B cell (primary cell): Measurements from ENCODE around the gene RPL6. TPM values are rescaled to one million over a fixed set of nuclear protein-coding genes. Genes with fewer than 3 reads are reported as not detected.
"Not testable (repeated sequence)": the region's sequence is repeated elsewhere in the genome, so short reads cannot be mapped to it uniquely, and the experiment has no call there.

Source experiments
- ATAC-seq: fragments of 200-7000 bp; cut with Tn5 transposase; one replicate; pipeline ENCODE4 v1.10.0; 2021; ENCODE audit warnings: low read depth, mild to moderate bottlenecking, moderate number of reproducible peaks, moderate library complexity
- CTCF ChIA-PET: fragments of 350-600 bp; sonication (Branson Sonifier 250); formaldehyde crosslinking; loops from one replicate; lab custom pipeline; 2021; ENCODE audit warnings: antibody characterized with exemption, inconsistent platforms; lab: Charles Lee
- POLR2A ChIA-PET: fragments of 350-600 bp; sonication (Branson Sonifier 250); formaldehyde crosslinking; loops from one replicate; lab custom pipeline; 2021; ENCODE audit warnings: antibody characterized with exemption; lab: Charles Lee
- DNase-seq: peaks from one replicate; pipeline ENCODE4 v3.0.0; 2013
- H2AFZ ChIP-seq: 2 replicates; pipeline ENCODE4 v1.6.1; 2012; ENCODE audit warnings: mild to moderate bottlenecking, low read depth, low read length; ENCODE audit not compliant: insufficient read depth, poor library complexity, severe bottlenecking
- H3K27ac ChIP-seq, 2 donors: 1 replicate in 1 of 2; 2 replicates in 1 of 2; pipeline ENCODE4 v1.5.1; 2012 to 2013; ENCODE audit warnings: low read length in 2 of 2, mild to moderate bottlenecking in 2 of 2, moderate library complexity in 1 of 2
- H3K27me3 ChIP-seq, 4 experiments: fragments of 200-600 bp in 1 of 4; sonication (generic) in 1 of 4; replicated peaks in 1 of 4; 1 replicate in 2 of 4; 2 replicates in 2 of 4; pipeline versions ENCODE4 v1.6.1 to v1.7.0; 2013 to 2016; ENCODE audit warnings: low read length in 3 of 4, mild to moderate bottlenecking in 2 of 4, mixed read lengths in 1 of 4, moderate library complexity in 1 of 4; ENCODE audit not compliant: insufficient read depth in 4 of 4, control insufficient read depth in 3 of 4; ENCODE audit errors: control extremely low read depth in 1 of 4
- H3K36me3 ChIP-seq, 2 experiments: replicated peaks in 1 of 2; 1 replicate in 1 of 2; 2 replicates in 1 of 2; pipeline versions ENCODE4 v1.6.1 to v1.7.1; 2013; ENCODE audit warnings: low read length in 1 of 2; ENCODE audit not compliant: insufficient read depth in 2 of 2, control insufficient read depth in 1 of 2; ENCODE audit errors: control extremely low read depth in 1 of 2, extremely low read depth in 1 of 2
- H3K4me1 ChIP-seq, 2 donors: fragments of 200-600 bp in 1 of 2; sonication (generic) in 1 of 2; 1 replicate in 1 of 2; 2 replicates in 1 of 2; pipeline versions ENCODE4 v1.5.1 to v1.6.1; 2013 to 2017; ENCODE audit warnings: low read length in 2 of 2; ENCODE audit not compliant: control insufficient read depth in 2 of 2, insufficient read depth in 2 of 2
- H3K4me2 ChIP-seq: replicated peaks from 2 replicates; pipeline ENCODE3; 2012; ENCODE audit warnings: mild to moderate bottlenecking, low read depth, low read length; ENCODE audit not compliant: poor library complexity, severe bottlenecking
- H3K4me3 ChIP-seq, 5 experiments: fragments of 200-600 bp in 1 of 5; sonication (generic) in 1 of 5; 1 replicate in 3 of 5; 2 replicates in 2 of 5; pipeline versions ENCODE4 v1.5.1 to v1.7.0; 2011 to 2016; ENCODE audit warnings: low read length in 4 of 5, mild to moderate bottlenecking in 4 of 5, low read depth in 2 of 5, control low read depth in 1 of 5, moderate library complexity in 1 of 5; ENCODE audit not compliant: insufficient read depth in 1 of 5; ENCODE audit errors: control extremely low read depth in 1 of 5, extremely low read depth in 1 of 5
- H3K79me2 ChIP-seq: fragments of 200-600 bp; sonication (generic); one replicate; pipeline ENCODE4 v1.6.0; 2016; ENCODE audit warnings: low read length; ENCODE audit not compliant: control insufficient read depth, insufficient read depth
- H3K9ac ChIP-seq: fragments of 200-600 bp; sonication (generic); 2 replicates; pipeline ENCODE4 v1.6.1; 2017; ENCODE audit warnings: mild to moderate bottlenecking, low read length, moderate library complexity
- H3K9me3 ChIP-seq, 3 donors: one replicate each; pipeline versions ENCODE4 v1.6.1 to v1.7.1; 2013; ENCODE audit warnings: low read length in 2 of 3; ENCODE audit not compliant: control insufficient read depth in 2 of 3, insufficient read depth in 1 of 3; ENCODE audit errors: control extremely low read depth in 1 of 3
- H4K20me1 ChIP-seq: 2 replicates; pipeline ENCODE4 v1.6.0; 2012; ENCODE audit warnings: mild to moderate bottlenecking, low read length; ENCODE audit not compliant: insufficient read depth, control insufficient read depth, poor library complexity, severe bottlenecking
- H3K27ac Mint-ChIP-seq: one replicate; pipeline ENCODE4 v1.8.0; 2021; ENCODE audit warnings: mixed read lengths
- H3K27me3 Mint-ChIP-seq: one replicate; pipeline ENCODE4 v1.8.0; 2021; ENCODE audit warnings: mixed read lengths
- H3K4me1 Mint-ChIP-seq: one replicate; pipeline ENCODE4 v1.8.0; 2021; ENCODE audit warnings: mixed read lengths
- H3K4me3 Mint-ChIP-seq: one replicate; pipeline ENCODE4 v1.8.0; 2021; ENCODE audit warnings: mixed read lengths
- H3K9me3 Mint-ChIP-seq: one replicate; pipeline ENCODE4 v1.8.0; 2022; ENCODE audit warnings: mixed read lengths; ENCODE audit not compliant: insufficient read depth
- EZH2 ChIP-seq: IDR thresholded peaks from 2 replicates; pipeline ENCODE4 v1.6.1; 2012; ENCODE audit warnings: borderline replicate concordance, low read depth, mild to moderate bottlenecking, moderate library complexity, low read length; ENCODE audit not compliant: insufficient read depth, poor library complexity, severe bottlenecking
- WGBS: methylation state at CpG from one replicate; pipeline ENCODE4 v1.1.5; 2013; ENCODE audit warnings: missing lambda C conversion rate; ENCODE audit not compliant: insufficient coverage; 5-methylcytosine and 5-hydroxymethylcytosine counted together
- intact Hi-C: fragments of 100-400 bp; cut with micrococcal nuclease; formaldehyde crosslinking; loops from one replicate; pipeline ENCODE4 v1.10.0; 2022
- polyA plus RNA-seq: library from polyadenylated mRNA; depleted of rRNA; stranded (reverse); fragments of >200 nt; gene quantifications from 2 replicates; pipeline ENCODE4 v1.2.3, GENCODE V29; 2012
- total RNA-seq, 2 donors: library from RNA; stranded (reverse); fragments of 120-200 nt in 1 of 2; gene quantifications; 1 replicate in 1 of 2; 2 replicates in 1 of 2; pipeline versions ENCODE4 v1.2.3 to v1.2.4, GENCODE V29; 2013 to 2022
- TF ChIP-seq, protein P1 (sequence below): fragments of 200-600 bp; IDR thresholded peaks from one replicate; pipeline ENCODE4 v1.8.0; 2022; ENCODE audit warnings: antibody characterized with exemption, mild to moderate bottlenecking

Gene RPL6
- total and polyA plus RNA-seq, 2 donors (not counting 1 experiment from before 2014, with no cell fraction given): 1,336 to 1,621 TPM

DNA sequence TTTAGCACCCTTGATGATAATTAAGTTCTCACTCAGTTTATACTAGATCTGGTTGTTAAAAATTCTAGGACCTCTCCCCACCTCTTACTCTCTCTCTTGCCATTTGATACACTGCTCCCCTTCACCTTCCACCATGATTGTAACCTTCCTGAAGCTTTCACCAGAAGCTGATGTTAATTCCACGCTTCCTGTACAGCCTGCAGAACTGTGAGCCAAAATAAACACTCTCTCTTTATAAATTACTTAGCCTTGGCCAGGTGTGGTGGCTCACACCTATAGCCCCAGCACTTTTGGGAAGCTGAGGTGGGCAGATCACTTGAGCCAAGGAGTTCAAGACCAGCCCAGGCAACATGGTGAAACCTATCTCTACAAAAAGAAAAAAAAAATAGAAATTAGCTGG, 16.1 kb downstream of the RPL6 start:
- POLR2A ChIA-PET: no interaction called here
- no peaks in the 10 kb centered on the region for H3K9me3 Mint-ChIP-seq
- 100% methylated on average over 1 of the region's 1 CpG for WGBS
- intact Hi-C loops: no loop called here
- H3K27me3 Mint-ChIP-seq: no peaks in the 10 kb centered on the region
- Histone ChIP-seq H3K27me3 (peaks cover 0 to 3% (median under 1%) of the 10 kb centered on the region in 4 experiments), H3K9ac (no peak overlapping the region), H3K36me3 (no peaks in the 10 kb centered on the region), H2AFZ (no peak overlapping the region), H3K9me3 (no peaks in the 10 kb centered on the region), H3K4me2 (no peak overlapping the region), H4K20me1 (no peaks in the 10 kb centered on the region), H3K27ac (no peak overlapping the region), H3K79me2 (no peaks in the 10 kb centered on the region), H3K4me3 (no peak overlapping the region), H3K4me1 (no peaks in the 10 kb centered on the region)
- ATAC-seq: no peak
- no peak for TF ChIP-seq EZH2
- TF ChIP-seq, protein P1, sequence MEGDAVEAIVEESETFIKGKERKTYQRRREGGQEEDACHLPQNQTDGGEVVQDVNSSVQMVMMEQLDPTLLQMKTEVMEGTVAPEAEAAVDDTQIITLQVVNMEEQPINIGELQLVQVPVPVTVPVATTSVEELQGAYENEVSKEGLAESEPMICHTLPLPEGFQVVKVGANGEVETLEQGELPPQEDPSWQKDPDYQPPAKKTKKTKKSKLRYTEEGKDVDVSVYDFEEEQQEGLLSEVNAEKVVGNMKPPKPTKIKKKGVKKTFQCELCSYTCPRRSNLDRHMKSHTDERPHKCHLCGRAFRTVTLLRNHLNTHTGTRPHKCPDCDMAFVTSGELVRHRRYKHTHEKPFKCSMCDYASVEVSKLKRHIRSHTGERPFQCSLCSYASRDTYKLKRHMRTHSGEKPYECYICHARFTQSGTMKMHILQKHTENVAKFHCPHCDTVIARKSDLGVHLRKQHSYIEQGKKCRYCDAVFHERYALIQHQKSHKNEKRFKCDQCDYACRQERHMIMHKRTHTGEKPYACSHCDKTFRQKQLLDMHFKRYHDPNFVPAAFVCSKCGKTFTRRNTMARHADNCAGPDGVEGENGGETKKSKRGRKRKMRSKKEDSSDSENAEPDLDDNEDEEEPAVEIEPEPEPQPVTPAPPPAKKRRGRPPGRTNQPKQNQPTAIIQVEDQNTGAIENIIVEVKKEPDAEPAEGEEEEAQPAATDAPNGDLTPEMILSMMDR: no peak
- H3K27ac Mint-ChIP-seq: no peak overlapping the region
- no peaks in the 10 kb centered on the region for H3K4me1 Mint-ChIP-seq
- CTCF ChIA-PET: no interaction called here
- H3K4me3 Mint-ChIP-seq: no peak overlapping the region
- DNase-seq: no peak

DNA sequence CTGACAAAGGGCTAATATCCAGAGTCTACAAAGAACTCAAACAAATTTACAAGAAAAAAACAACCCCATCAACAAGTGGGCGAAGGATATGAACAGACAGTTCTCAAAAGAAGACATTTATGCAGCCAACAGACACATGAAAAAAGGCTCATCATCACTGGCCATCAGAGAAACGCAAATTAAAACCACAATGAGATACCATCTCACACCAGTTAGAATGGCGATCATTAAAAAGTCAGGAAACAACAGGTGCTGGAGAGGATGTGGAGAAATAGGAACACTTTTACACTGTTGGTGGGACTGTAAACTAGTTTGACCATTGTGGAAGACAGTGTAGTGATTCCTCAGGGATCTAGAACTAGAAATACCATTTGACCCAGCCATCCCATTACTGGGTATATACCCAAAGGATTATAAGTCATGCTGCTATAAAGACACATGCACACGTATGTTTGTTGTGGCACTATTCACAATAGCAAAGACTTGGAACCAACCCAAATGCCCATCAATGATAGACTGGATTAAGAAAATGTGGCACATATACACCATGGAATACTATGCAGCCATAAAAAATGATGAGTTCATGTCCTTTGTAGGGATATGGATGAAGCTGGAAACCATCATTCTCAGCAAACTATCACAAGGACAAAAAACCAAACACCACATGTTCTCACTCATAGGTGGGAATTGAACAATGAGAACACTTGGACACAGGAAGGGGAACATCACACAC, 19.3 kb downstream of the RPL6 start:
- H3K4me1 Mint-ChIP-seq: not testable (repeated sequence)
- WGBS: 100% methylated on average over 1 of the region's 4 CpGs

More for the DNA sequence above, 19.3 kb downstream of the RPL6 start:
- H3K9me3 Mint-ChIP-seq, H3K27me3 Mint-ChIP-seq, POLR2A ChIA-PET, H3K27me3 ChIP-seq, H3K27ac Mint-ChIP-seq, H4K20me1 ChIP-seq, H3K9ac ChIP-seq, H2AFZ ChIP-seq, H3K36me3 ChIP-seq, H3K4me3 ChIP-seq, H3K4me1 ChIP-seq, H3K27ac ChIP-seq, H3K4me2 ChIP-seq, H3K4me3 Mint-ChIP-seq, H3K79me2 ChIP-seq, CTCF ChIA-PET, H3K9me3 ChIP-seq, DNase-seq, ATAC-seq: not testable (repeated sequence)
- intact Hi-C loops: loop anchor here (5.0 kb wide), 2 partner anchors 93 to 173 kb away; no protein-coding TSS in a partner anchor
